ENCODE data around the gene CDK14.
"Not testable (repeated sequence)": the region's sequence is repeated elsewhere in the genome, so short reads cannot be mapped to it uniquely, and the experiment has no call there.

CDK14 gene

DNA sequence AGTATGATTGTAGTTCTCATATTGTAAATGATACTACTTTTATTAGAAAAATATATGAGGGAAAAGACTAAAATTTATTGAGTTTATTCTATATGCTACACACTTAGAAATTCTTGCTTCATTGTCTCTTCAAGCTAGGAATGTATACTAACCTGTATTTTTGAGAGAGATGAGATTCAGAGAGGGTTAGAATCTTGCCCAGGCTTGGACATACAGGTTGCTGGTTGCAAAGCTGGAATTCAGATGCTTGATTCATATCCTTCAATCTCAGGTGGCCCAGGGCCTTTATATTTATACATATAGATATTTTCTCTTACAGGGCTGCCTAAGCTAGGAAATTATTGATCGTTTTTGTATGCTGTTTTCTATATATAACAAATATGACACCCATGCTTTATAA lies 324.2 kb downstream of the CDK14 start:
- no peak for DNase-seq

DNA sequence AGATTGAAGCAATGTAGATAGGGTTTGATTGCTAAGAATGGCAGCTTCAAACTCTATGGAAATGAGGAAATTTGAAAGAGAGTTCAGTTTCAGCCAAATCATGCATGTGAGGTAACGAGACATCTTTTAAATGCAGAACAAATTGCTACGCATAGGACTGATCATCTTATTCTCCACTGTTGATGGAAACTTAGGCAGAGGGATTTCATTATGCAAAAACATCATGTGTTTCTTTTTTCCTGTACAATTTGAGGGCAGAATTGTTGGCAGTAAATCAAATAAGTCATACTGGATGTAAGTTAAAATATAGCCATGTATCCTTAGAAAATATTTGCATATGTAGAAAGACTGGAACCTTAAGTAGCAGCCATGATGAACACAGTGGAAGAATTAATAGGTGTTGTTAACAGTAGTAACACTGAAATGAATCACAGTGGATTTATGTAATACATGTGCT lies 327.4 kb downstream of the CDK14 start:
- no peak for DNase-seq

DNA sequence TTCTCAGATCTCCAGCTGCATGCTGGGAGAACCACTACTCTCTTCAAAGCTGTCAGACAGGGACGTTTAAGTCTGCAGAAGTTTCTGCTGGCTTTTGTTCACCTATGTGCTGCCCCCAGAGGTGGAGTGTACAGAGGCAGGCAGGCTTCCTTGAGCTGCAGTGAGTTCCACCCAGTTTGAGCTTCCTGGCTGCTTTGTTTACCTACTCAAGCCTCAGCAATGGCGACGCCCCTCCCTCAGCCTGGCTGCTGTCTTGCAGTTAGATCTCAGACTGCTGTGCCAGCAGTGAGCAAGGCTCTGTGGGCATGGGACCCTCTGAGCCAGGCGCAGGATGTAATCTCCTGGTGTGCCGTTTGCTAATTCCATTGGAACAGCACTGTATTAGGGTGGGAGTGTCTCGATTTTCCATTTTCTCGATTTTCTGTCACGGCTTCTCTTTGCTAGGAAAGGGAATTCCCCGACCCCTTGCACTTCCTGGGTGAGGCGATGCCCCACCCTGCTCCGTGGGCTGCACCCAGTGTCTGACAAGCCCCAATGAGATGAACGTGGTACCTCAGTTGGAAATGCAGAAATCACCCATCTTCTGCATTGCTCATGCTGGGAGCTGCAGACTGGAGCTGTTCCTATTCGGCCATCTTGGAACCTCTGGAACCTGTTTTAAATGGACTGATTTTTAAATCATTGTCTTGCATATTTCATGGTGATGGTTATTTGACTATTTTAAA lies 332.7 kb downstream of the CDK14 start:
- not testable (repeated sequence) for DNase-seq

DNA sequence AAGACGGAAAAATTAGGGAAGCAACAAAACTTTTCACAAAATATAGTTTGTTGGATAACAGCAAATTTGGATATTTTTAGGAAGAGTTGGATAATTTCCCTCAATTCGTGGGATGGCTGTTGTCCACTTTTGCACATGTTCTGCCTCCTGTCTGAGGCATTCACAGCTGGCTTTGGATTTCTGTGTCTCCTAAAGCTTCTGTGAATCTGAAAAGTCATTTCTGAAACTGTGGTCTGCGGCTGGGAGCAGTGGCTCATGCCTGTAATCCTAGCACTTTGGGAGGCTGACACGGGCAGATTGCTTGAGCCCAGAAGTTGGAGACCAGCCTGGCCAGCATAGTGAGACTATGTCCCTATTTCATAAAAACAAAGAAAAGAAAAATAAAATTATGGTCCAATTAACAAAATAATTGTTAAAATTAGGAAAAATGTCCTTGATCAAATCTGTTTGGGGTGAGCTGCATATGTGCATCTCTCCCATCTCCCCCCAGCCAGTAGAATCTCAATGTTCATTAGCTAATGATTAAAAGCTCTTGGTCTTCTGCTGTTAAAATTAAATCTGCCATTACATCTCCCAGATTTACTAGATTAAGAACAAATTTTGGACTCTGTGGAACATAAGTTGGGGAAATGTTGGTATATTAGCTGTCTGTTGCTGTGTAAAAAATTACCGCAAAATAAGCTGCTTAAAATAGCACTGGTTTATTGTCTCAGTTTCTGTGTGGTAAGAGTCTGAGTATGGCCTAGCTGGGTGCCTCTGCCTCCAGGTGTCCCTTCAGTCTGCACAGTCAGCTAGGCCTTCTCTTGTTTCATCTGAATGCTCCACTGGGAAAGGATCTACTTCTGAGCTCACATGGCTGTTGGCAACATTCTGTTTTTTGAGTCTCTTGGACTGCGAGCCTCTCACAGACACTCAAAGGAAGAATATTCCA lies 336.1 kb downstream of the CDK14 start:
- DNase-seq = no peak

DNA sequence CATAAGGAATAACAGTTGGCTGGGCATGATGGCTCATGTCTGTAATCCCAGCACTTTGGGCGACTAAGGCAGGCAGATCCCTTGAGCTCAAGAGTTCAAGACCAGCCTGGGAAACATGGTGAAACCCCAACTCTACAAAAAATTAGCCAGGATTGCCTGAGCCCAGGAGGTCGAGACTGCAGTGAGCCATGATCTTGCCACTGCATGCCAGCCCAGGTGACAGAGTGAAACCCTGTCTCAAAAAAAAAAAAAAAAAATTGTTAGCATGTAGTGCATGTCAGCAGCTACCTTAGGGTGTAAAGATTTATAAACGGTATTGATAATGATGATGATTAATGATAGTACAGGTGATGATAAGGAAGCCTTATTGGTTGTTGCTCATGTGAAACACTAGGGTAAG lies 336.9 kb downstream of the CDK14 start:
- no peak for DNase-seq

DNA sequence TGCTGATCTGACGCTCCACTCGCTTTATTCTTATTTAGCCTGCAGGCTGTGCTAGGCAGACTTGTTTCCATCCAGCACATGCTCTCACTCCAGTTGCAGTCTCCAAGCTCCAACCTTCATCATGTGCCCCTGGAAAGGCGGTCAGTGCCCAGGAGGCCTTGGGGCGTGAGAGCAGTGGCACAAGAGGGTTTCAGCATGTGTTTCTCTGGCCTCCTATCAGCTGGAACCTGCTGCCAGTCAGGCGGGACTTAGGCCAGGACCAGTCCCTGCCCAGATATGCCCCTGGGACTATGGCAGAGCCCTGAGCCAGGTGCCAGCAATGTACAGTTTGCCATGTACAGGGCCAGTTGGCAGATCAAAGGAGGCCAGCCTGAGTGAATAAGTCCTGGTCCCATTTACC lies 337.9 kb downstream of the CDK14 start:
- DNase-seq = no peak

DNA sequence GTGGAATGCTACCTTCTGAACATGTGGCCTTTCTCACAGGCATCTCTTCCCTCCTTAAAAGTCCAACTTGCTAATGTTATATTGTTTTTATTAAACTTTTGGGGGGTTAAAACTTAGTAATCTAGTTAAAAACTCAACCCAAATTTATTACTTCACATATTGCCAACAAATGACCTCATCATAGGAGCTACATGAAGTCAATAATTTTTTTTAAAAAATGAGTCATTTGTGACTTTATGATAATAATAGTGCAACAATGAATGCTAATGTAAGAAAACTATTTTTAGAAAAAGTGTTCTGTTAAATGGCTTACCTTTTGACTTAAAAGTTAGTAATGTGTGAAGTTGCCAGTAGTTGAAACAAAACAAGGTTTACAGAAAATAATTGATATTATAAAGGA lies 342.2 kb downstream of the CDK14 start:
- DNase-seq = no peak

DNA sequence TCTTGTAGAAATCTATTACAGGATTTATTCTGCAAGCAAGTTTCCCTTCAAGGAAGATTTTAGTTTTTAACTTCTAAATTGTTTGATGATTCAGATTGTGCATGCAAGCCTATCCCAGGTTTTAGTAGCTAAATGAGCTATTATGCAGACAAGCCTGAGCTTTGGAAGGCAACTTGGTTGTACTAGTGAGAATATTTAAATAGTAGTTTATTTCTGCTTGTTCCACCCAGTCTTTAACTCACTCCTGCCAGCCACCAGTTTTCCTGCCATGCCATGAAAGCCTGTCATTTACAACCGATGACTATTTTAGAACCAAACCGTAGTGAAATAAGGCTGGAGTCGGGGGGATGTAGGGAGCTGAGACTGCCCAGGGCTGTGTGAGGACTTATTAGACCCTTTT lies 343.5 kb downstream of the CDK14 start:
- DNase-seq = no peak

DNA sequence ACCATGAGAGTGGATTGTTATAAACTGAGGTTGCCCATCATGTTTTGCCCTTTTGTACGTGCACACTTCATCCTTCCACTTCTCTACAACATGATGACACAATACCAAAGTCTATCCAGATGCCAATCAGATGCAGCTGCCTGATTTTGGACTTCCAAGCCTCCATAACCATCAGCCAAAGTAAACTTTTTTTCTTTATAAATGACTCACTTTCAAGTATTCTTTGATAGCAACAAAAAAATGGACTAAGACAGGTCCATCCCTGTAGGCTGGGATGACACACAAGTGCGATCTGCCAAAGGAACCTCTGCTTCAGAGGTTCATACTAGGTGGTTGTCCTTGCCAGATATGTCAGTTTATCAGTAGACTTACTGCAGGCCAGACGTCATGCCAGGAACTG lies 347.9 kb downstream of the CDK14 start:
- DNase-seq = no peak

DNA sequence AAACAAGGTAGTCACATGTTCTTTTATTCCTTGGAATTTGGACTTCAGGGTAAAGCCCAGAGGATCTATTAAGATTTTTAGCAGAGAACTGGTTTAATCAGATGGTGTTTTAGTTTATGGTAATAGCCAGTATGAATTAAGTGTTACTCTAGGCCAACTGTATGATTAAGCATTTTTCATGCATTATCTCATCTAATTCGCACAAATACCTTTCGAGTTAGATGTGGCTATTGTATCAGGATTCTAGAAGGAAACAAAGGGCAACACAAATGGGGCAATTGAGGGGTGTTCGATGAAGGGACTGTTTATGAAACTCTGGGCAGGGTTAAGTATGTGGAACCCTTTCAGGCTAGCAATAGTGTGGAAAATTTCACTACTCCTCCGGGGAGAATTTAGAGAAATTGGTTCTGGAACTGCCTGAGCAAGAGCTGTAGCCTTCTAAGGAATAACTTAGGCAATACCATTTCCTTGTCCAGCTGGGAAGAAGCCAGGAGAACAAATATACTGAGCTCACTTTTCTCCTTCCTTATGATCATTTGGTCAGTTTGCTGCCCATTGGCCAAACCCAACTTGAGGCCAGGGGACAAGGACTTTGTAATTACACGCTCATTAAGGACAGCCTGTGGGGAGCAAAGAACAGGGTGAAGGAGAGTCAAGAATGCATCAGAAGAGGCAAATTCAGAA lies 349.1 kb downstream of the CDK14 start:
- DNase-seq = no peak

DNA sequence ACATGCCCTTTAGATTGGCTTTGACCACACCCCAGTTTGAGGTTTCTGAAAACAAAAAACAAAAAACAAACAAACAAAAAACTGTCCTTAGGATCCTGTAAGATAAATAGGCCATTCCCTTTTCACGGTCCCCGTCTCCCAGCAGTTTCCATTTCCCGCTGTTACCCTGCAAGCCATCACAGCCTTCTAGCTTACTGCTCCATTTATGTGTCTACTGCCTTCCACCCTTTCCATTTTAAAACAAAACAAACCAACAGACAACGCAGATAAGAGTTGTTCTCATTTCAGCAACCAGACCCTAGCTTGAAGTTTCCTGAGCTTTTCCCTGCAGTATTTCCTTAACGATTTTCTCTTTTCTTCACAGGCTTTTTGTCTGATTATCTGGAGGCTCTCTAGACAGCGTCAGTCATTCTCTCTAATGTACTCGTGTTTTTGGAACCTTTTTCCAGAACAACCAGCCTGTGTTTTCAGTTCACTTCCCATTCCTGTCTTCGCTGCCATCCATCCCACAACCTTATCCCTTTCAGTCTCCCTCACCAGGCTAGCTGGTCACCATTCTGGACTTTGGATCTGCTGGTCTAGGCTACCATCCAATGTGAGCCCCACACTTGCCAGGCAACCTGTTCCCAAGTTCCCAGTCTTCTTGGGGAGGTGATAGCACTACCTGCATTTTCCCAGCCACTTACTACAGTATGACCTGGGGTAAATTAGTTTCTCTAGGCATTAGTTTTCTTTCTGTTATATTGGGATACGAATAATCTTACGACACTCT lies 350.8 kb downstream of the CDK14 start:
- DNase-seq = no peak

DNA sequence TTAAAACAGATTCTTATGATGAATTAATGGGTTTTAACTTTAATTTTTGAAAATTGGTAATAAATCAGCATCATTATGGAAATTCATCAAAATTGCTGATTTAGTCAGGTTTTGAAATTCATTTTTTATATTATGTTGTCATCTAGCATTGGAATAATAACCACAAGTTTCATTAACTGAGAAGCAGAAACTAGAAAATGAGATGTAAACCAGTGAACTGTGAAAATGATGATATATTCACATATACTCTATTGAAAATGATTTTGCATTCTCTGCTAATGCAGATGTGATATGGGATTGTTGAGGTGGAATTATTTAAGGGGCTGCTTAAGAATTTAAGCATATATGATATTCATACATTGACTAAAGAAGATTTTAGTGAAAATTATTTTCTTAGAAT lies 352.0 kb downstream of the CDK14 start:
- DNase-seq = no peak

DNA sequence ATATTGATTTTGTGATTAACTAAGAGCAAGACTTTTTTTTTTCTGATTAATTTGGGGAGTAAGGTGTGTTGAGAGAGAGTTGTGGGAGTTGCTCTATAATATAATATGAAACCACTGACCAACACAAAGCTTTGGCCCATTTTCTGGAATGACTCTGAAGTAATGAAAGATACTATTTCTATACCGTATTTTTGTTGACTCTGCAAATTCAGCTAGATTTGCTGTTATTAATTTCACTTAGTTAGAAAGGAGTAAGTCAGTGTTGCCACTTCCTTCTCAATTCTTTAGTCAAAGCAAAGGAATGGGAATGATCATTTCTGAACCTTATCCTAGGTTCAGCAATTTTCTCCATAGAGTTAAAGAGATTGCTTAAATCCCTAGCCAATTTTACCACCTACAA lies 355.1 kb downstream of the CDK14 start:
- no peak for DNase-seq

DNA sequence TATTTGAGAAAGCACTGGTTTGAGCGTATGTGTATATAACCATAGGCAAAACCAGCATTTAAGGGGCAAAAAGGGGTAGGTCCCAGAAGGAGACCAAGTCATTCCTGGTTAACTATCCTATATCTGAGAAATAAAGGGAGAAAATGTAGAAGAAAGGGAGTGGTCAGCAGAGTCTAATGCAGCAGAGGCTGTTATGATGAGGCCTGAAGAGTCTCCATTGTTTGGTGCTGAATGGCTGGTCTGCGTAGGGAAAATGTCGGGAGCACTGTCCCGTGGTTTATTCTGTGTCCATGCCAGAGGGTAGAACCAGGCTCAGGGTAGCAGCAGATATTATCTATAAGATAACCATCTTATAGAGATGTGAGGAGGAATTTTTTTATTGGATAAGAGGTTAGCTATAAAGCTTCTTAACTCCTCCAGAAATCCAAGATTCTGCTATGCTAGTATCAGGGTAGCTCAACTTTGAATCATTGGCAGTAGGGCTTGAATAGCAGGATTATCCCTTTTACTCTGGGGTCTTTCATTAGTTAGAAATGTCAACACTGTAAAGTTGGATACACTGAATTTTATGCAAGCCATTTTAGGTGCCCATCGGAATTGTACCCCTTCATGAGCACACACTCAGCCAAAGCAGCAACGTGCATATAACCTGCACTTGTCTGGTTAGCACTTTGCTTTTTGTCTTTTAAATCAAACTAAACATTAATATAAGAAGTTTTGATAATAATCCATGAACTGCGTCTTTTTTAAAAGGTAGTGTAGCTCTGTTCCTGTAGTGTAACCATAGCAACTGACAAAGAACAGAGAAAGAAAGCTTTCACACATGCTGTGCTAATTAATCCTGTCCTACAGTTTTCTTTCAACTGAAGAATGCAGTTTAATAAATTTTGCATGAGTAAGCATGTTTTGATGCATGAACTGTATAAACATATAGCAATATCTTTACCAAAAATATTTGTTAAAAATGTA lies 356.1 kb downstream of the CDK14 start:
- no peak for DNase-seq

DNA sequence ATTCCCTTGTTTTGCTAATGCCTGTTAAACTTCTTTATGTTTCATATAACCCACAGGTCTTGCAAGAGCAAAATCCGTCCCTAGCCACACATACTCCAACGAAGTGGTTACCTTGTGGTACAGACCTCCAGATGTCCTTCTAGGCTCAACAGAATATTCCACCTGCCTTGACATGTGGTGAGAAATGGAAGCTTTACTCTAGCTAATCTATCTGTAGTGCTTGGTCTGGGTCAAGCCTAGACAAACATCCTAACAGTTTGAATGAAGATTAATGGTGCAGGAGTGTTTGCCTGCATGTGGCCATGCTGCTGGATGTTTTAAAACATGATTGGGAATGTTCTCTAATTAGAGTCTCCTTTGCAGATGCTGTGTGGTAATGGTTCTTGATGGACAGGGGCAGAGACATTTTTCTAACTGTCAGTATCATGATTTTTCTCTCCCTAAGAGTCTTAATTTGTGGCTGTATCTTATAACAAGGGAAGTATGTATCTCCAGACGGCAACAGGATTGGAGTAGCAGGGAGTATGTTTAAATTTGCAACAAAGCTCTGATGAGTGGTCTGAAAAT lies 359.6 kb downstream of the CDK14 start:
- no peak for DNase-seq

DNA sequence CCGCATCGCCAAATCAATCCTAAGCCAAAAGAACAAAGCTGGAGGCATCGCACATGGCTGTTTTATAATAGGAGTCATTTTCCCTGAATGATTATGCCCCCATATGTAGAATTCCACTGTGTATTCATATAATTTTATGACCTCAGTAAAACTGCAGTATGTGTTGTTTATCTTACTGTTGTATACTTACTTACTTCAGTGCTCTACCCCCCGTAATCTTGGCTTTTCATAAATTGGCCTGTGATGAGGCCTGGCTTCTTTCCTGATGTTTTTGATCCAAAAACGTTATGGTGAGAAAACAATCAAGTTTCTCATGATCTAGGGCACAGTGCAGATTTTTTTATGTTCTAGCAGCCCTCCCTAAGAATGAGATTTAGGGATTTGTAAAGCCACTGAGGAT lies 361.8 kb downstream of the CDK14 start:
- DNase-seq = no peak

DNA sequence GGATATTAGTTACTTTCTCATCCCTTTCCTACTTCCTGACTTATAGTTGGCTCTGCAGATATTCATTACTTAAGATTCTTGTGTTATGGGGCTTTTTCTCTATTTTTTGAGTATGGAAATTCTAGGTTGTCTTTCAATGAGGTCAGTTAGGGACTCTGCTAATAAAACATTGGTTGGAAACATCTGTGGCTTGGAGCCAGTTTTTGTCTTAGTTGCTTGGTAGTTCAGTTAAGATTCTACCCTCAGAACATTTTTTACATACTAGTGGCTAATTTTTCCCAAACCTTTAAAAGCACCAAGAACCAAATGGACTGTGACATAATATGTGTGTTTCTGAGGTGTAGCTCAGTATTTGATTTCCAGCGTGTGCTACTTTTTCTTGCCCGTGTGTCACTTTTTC lies 362.5 kb downstream of the CDK14 start:
- DNase-seq = no peak

DNA sequence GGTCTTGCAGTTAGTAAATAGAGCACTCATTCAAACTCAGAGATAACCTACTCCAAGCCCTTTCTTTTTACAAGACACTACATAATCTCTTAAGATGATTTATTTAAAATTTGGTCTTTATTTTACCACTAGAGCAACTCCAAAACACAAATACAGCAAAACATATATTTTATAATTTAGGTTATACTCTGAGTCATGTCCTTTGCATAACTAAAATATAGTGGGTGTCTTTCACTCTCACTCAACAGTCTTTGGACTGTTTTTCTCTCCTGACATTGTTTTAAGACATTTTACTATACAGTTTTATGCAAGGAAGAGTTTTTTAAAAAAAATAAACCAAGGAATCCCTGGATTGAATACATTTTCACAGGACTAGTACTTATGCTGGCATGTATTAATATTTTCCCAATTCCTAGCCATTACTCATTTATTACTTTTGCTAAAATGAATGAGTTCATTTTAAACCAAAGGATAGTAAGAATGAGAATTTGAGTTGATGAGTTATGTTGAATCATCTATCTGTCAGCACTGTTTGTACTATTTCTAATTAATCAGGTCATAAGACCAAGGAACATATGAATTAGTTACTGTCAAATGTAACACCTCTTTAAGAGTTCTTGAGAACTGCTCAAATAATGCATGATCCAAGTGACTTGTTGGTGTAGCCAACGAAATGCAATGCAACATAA lies 365.1 kb downstream of the CDK14 start:
- no peak for DNase-seq

DNA sequence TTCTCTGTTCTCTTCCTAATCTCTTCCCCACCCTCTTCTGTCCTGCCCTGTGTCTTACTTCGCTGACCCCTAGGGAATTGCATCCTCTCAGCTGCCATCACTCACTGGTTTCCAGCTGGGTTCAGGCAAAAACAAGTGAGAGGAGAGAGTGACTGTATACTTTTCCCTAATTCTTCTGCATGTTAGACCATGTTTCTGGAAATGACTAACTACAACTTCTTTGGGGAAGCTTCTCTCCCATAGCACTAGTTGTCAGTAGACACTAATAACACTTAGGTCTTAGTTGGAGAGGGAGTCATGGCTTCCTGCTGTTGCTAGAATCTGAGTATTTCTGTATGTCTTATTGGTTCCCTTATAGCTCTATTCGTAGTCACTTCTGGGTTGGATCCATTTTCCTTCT lies 369.1 kb downstream of the CDK14 start:
- DNase-seq = no peak

DNA sequence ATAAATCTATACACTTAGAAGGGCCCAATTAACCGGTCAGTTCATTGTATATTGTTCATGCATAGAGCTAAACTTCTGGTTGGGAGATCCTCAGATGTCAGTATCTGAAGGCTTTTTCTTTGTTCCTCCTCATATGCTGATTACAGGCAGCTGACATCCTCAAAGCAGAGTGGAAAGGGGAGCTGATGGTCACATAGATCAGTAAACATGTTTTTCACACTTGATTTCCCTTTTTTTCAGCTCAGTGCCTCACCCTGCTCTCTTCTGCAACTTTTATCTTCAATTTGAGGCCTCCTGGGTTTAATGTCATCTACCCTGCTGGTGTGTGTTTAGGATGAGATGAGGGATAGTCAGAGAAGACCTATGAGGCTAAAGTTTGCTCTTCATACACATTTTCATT lies 370.2 kb downstream of the CDK14 start:
- DNase-seq = no peak

DNA sequence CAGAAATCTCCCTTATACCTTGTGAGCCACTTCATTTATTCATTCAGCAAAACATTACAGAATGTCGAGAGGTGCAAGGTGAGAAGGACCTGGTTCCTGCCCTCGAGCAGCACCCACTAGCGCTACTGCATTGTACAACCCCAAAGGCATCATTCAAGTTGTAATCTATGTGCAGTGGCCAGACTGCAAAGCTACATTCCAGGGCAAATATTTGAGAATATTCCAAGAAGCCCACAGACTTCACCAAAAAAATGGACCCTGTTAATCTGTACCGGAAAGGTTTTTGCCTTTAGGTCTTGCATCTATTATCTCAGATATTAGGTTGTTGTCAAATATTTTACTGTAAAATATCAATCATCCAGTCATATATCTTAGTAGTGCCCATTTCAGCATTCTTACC lies 372.8 kb downstream of the CDK14 start:
- no peak for DNase-seq

All from activated CD8-positive, alpha-beta memory T cell treated with anti-CD3 and anti-CD28 coated beads, Interleukin-2, amount 50 U/mL, for 4 hours (primary cell).